ENCODE results near the gene PHRF1. TPM values are rescaled to one million over a fixed set of nuclear protein-coding genes. Genes with fewer than 3 reads are reported as not detected.

The PHRF1 gene
- total and polyA plus RNA-seq, 4 donors: 2.4 to 25.2 (median 18.8) TPM

DNA sequence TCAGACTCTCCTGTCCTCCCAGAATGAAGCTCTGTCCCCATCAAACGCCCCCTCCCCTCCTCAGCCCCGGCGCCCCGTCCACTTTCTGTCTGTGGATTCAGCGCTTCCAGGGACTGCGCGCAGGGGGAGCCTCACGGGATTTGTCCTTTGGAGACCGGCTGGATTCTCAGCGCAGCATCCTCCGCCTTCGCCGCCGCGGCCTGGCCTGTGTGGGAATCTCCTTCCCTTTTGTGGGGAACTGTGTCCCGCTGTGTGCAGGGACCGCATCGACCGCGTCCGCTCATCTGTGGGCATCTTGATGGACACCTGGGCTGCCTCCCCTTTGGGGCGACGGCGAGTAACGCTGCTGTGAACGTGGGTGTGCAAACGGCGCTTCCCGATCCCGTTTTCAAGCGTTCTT lies 51.8 kb downstream of the PHRF1 start (continued):
- no peak for TF ChIP-seq EGR1 (IDR thresholded peaks at IDR 0.05; ENCODE audit: low read depth in 2 of 2)
- TF ChIP-seq GABPA (IDR thresholded peaks at IDR 0.05 in 1 of 2, conservative IDR thresholded peaks at IDR 0.05 in 1 of 2): no peak

DNA sequence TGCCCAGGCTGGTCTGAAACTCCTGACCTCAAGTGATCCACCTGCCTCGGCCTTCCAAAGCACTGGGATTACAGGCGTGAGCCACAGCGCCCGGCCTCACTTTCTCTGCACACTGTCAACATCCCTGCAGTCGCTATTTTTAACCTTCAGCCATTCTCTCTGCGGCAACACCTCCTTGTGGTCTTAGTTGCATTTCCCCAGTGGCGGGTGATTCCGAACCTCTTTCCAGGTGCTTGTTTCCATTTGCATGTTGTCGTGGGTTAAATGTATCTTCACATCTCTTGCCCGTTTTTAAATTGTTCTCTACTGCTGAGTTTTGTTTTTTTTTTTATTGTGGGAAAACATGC lies 52.9 kb downstream of the PHRF1 start:
- WGBS: 61% methylated on average over 10 of the region's 10 CpGs
- no peak for DNase-seq (ENCODE audit: low spot score)
- Histone ChIP-seq H3K9me3 (ENCODE audit: control insufficient read depth in 4 of 4, low read length in 3 of 4) (no peaks in the 10 kb centered on the region), H3K36me3 (ENCODE audit: control insufficient read depth in 4 of 4, insufficient read depth in 3 of 4, low read depth in 1 of 4, low read length in 3 of 4) (no peaks in the 10 kb centered on the region), H3K27ac (ENCODE audit: low read depth in 1 of 2, low read length in 2 of 2) (no peak overlapping the region), H3K9ac (ENCODE audit: low read depth in 1 of 2, low read length in 2 of 2) (no peak overlapping the region), H3K4me1 (ENCODE audit: control insufficient read depth in 4 of 4, insufficient read depth in 4 of 4, low read length in 3 of 4) (peaks cover 3 to 13% (median 5%) of the 10 kb centered on the region in 4 donors), H3K27me3 (ENCODE audit: control insufficient read depth in 4 of 4, insufficient read depth in 4 of 4, low read length in 3 of 4) (no peaks in the 10 kb centered on the region), H3K4me3 (ENCODE audit: low read depth in 1 of 3, low read length in 3 of 3) (no peak overlapping the region)
- TF ChIP-seq FOXA2 (IDR thresholded peaks at IDR 0.05): no peak
- peak in 1 of 2 donors; percentile 8 for TF ChIP-seq RAD21 (IDR thresholded peaks at IDR 0.05)

DNA sequence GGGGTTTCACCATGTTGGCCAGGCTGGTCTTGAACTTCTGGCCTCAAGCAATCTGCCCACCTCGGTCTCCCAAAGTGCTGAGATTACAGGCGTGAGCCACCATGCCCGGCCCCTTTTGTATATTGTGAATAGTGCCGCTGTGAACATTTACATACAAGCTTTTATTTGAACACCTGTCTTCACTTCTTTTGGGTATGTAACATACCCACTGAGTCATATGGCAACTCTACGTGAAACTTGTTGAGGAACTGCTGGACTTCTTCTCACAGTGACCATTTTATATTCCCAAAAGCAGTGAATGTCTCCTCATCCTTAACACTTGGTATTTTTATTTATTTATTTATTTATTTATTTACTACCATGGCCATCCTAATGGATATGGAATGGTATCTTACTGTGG lies 54.6 kb downstream of the PHRF1 start:
- H3K27ac ChIP-seq (ENCODE audit: low read depth in 1 of 2, low read length in 2 of 2): no peak overlapping the region
- DNase-seq (ENCODE audit: low spot score): no peak
- no peak overlapping the region for H3K4me3 ChIP-seq (ENCODE audit: low read depth in 1 of 3, low read length in 3 of 3)
- 97% methylated on average over 5 of the region's 5 CpGs for WGBS
- no peaks in the 10 kb centered on the region for H3K9me3 ChIP-seq (ENCODE audit: control insufficient read depth in 4 of 4, low read length in 3 of 4)
- H3K9ac ChIP-seq (ENCODE audit: low read depth in 1 of 2, low read length in 2 of 2): no peak overlapping the region
- H3K36me3 ChIP-seq (ENCODE audit: control insufficient read depth in 4 of 4, insufficient read depth in 3 of 4, low read depth in 1 of 4, low read length in 3 of 4): no peaks in the 10 kb centered on the region
- no peaks in the 10 kb centered on the region for H3K27me3 ChIP-seq (ENCODE audit: control insufficient read depth in 4 of 4, insufficient read depth in 4 of 4, low read length in 3 of 4)
- TF ChIP-seq ZBTB33 (IDR thresholded peaks at IDR 0.05) (no peak), RXRA (IDR thresholded peaks at IDR 0.05) (no peak), REST (IDR thresholded peaks at IDR 0.05) (no peak), RAD21 (IDR thresholded peaks at IDR 0.05) (no peak), HNF4G (IDR thresholded peaks at IDR 0.05) (no peak)
- TF ChIP-seq, protein P1, sequence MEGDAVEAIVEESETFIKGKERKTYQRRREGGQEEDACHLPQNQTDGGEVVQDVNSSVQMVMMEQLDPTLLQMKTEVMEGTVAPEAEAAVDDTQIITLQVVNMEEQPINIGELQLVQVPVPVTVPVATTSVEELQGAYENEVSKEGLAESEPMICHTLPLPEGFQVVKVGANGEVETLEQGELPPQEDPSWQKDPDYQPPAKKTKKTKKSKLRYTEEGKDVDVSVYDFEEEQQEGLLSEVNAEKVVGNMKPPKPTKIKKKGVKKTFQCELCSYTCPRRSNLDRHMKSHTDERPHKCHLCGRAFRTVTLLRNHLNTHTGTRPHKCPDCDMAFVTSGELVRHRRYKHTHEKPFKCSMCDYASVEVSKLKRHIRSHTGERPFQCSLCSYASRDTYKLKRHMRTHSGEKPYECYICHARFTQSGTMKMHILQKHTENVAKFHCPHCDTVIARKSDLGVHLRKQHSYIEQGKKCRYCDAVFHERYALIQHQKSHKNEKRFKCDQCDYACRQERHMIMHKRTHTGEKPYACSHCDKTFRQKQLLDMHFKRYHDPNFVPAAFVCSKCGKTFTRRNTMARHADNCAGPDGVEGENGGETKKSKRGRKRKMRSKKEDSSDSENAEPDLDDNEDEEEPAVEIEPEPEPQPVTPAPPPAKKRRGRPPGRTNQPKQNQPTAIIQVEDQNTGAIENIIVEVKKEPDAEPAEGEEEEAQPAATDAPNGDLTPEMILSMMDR (IDR thresholded peaks at IDR 0.05; ENCODE audit: low read depth, low read length, missing input control): no peak
- TF ChIP-seq, protein P2, sequence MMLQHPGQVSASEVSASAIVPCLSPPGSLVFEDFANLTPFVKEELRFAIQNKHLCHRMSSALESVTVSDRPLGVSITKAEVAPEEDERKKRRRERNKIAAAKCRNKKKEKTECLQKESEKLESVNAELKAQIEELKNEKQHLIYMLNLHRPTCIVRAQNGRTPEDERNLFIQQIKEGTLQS (IDR thresholded peaks at IDR 0.05): no peak
- no peaks in the 10 kb centered on the region for H3K4me1 ChIP-seq (ENCODE audit: control insufficient read depth in 4 of 4, insufficient read depth in 4 of 4, low read length in 3 of 4)
